GM21786 (cell line): ENCODE measurements around the gene TNRC6B.
"Not testable (repeated sequence)": the region's sequence is repeated elsewhere in the genome, so short reads cannot be mapped to it uniquely, and the experiment has no call there.

ENCODE experiments used
- ATAC-seq: cut with Tn5 transposase; IDR thresholded peaks from one replicate; pipeline ENCODE4 v1.9.1; 2021; ENCODE audit not compliant: unreplicated experiment

Gene TNRC6B

GRCh38 chr22:40276996-40277823 is 99.5 kb downstream of the TNRC6B start:
- no peak for ATAC-seq

DNA sequence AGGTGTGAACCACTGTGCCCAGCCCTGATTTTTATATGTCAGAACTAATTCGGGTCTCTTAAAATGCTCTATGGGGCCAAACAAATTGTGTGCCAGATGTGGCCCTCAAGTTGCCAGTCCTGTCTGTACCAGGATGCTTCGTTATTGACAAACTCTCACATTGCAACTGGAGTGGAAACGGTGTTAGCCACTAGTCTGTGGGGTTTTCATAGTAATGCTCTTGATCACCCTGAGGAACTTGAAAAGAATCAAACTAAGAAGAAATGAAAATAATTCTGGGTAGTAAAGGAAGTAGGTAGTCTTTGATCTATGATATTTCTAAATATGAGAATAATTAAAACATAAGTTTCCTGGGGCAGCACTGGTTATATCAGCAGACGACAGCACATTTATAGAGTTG is 101.3 kb downstream of the TNRC6B start:
- no peak for ATAC-seq

DNA sequence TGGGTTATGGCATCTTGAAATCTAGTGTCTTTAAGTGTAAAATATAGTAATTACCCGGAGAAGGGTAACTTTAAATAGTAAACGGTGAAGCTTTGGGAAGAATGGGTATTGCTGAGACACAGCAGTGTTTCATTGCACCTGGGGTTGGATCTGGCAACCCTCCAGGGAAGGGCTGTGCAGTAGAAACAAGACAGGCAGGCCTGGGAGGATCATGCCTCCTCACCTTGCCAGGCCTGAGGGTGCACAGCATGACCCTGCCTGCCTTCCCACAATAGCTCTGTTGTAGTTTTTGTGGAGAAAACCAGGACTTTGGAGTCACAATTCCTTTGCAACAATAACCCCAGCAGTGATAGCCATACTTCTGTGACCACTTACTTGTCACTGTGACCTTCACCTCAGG is 104.0 kb downstream of the TNRC6B start:
- ATAC-seq: no peak

GRCh38 chr22:40285513-40285912 is 107.8 kb downstream of the TNRC6B start:
- ATAC-seq: no peak

GRCh38 chr22:40289991-40290459 is 112.3 kb downstream of the TNRC6B start:
- peak; percentile 61 for ATAC-seq

DNA sequence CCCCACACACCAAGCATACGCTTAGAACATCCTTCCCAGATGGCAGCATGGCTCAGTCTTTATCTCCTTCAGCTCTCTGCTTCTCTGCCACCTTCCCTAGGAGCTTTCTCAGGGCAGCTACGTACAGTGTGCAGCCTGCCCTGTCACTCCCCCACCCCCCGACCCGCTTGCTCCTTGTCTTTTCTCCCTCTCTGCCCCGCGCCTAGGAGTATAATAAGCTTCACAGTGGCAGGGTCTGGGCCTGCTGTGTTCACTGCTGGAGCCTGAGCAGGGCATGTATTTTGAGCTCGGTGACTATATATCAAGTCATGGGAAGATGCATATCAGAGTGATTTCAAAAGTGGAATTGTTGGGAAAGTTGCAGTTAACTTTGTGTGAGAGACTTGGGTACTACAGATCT is 112.8 kb downstream of the TNRC6B start:
- ATAC-seq: no peak

DNA sequence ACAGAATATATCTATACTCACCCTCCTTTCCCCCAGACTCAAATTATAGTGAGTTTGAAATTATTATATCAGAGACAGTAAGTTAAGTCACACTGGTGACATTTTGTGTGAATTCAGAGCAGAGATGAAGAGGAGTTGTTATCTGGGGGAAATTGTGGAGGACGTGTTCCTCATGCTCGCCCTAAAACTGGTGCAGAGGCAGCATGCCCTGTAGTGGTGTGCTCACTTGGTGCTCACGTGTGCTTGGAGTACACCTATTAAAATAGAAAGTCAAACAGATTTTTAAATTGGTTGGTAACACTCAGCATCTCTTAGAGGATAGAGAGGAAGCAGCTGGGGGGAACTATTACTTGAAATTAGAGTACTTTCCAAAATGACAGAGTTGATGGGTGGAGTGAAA is 117.0 kb downstream of the TNRC6B start:
- no peak for ATAC-seq

- ATAC-seq: no peak
Measured at GRCh38 chr22:40300316-40300715, 122.6 kb downstream of the TNRC6B start.

DNA sequence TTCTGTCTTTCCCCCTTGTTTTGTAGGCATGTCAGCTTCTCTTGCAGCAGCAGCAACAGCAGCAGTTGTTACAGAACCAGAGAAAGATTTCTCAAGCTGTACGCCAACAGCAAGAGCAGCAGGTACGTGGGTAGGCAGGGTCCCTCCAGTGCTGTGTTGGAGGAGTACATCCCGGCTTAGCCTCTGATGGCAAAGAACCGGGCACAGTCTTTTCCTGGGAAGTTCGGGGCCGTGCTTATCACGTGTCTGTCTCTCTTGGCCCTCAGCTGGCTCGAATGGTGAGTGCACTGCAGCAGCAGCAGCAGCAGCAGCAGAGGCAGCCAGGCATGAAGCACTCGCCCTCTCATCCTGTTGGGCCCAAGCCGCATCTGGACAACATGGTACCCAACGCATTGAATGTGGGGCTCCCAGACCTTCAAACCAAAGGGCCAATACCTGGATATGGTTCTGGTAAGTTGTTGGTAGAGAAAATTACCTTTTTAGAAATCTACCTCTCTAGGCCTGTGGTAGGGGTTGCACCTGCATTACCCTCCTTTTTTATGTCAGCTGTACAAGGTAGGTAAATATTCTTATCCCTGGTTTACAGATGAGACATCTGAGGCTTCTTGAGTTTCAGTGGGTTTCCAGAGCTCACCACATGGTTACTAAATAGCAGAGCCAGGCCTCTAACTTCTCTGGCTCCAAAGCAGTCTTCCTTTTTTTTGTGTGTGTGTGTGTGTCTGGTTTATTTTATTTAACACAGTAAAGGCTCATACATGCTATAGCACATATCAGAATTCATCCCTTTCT is 123.4 kb downstream of the TNRC6B start:
- ATAC-seq: peak; percentile 53

DNA sequence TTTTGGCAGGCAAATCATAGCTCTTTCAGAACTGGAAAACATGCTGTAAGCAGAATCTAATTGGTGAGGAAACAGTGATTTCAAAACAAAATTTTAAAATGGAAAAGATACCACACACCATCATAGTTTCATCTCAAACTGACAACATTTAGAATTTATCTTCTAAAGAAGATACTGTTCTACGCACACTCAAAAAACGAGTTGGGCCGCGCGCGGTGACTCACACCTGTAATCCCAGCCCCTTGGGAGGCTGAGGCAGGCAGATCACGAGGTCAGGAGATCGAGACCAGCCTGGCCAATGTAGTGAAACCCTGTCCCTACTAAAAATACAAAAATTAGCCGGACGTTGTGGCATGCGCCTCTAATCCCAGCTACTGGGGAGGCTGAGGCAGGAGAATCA is 124.4 kb downstream of the TNRC6B start:
- no peak for ATAC-seq

DNA sequence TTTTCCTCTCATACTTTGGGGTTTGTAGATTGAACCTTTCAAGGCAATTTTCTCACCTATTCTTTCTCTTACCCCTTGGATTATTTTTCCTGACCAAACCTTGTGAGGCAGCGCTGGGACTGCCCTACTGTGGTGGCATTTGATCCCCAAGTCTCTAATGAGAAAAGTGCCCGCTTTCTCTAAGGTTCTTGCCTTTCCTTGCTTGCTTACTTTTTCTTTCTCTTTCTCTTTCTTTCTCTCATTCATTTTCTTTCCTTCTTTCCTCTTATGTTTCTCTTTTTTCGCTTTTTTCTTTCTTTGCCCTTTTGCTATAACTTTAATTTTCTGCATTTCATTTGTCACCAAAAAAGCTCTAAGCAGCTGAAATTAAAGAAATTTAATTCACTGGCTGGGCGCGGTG is 127.9 kb downstream of the TNRC6B start:
- ATAC-seq: no peak

GRCh38 chr22:40308999-40309573 is 131.4 kb downstream of the TNRC6B start:
- no peak for ATAC-seq

GRCh38 chr22:40309631-40310030 is 131.9 kb downstream of the TNRC6B start:
- ATAC-seq: no peak

DNA sequence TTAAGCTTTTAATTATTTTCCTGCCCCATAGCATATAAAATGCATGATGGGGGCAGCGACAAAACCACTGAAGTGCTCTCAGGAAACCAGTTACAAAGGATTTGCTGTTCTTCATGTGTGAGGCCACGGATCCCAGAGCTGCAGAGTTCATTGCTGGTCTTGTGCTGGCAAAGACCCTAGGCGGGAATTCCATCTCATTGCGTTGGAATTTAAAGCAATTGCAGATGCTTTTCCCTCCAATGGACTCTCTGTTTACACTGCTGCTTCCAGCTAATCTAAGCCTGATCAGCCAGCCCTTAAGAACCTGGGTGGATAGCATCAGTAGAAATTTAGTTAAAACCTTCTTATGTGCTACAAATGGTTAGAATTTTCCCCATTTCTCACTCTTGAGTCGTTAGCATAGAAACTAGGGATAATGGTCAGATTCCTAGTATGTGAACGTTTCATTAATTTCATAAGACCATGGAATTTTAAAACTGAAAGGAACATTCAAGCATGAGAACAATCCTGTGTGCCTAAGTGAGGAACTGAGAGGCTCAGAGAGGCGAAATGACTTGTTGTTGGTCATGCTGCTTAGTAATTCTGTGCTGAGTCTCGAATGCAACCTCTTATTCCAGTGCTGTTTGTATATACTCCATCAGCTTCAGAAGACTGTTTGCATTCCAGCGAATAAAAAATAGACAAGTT is 132.5 kb downstream of the TNRC6B start:
- ATAC-seq: no peak

GRCh38 chr22:40310768-40311120 is 133.0 kb downstream of the TNRC6B start:
- no peak for ATAC-seq

DNA sequence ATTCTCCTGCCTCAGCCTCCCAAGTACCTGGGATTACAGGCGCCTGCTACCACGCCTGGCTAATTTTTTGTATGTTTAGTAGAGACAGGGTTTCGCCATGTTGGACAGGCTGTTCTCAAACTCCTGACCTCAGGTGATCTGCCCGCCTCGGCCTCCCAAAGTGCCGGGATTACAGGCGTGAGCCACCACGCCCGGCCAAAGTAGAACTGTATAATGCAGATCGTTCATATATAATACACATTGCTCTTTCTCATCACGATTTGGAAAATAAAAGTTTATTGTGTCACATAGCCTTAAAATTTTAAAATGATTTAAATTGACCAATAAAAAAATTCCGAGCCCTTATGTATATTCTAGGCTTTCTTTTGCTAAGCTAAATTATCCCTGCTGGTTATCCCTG is 133.9 kb downstream of the TNRC6B start:
- ATAC-seq: not testable (repeated sequence)

GRCh38 chr22:40312050-40312449 is 134.3 kb downstream of the TNRC6B start:
- no peak for ATAC-seq

DNA sequence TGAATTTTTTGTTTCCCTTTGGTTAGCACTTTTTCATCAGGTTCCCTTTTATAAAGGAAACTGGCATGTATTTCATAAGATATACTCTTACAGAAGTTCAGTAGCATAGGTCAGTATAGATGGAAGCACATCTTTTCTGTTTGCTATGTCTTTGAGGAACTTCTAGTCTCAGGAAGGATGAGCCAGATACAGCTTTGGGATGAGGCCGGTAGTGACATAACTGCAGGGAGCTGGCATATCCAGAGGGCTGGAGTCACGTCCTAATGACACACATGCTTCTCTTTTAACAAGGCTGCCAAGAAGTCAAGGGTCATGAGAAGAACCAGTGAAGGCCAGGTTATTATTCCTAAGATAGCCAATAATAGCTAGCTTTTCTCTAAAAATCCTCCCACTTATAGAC is 135.3 kb downstream of the TNRC6B start:
- ATAC-seq: no peak

DNA sequence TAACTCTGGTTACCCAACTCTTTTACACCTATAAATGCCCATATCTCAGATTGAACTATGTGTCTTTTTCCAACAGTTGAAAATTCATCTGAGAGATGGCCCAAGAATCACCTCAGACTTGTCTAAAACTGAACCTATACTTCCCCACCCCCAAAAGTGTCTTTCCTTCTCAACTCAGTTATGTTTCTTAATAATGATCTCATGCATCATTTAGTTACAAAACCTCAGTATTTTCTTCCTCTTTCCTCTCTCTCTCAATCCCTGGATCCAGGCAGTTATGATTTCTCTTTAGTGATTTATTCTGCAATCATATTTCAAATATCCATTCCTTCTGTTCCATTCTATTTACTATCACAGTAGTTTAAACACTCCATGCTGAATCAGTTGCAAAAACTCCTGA is 136.3 kb downstream of the TNRC6B start:
- no peak for ATAC-seq

DNA sequence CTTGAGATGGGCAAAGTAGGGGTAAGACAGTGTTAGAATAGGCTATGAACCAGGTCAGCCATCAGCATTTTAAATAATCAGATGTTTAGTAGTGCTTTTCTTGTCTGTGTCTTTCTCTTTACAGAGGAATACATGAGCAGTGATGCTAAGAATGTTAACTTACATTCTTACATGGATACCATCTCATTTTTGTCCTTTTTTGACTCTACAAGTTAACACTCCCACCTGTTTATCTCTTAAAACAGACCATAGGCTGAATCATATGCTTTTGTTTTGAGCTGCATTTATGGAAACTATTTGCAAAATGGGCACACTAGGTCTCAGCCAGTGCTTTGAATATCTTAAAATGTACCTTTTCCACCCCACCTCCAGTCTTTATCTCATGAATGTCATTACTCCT is 143.0 kb downstream of the TNRC6B start:
- ATAC-seq: no peak

DNA sequence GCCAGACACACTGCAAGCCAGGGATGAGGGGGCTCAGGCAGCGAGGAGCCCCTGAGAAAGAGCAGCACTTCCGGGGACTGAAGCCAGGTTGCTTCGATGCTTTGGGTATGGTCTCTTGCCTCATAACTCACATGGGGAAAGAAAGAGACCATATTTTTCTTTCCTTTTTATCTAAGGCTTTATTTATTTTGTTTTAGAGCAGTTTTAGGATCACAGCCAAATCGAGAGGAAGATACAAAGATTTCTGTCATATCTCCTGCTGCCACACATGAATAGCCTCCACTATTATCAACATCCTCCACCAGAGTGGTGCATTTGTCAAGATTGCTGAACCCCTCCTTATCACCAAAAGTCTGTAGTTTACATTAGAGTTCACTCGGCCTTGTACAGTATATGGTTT is 144.3 kb downstream of the TNRC6B start:
- ATAC-seq: no peak
